ENCODE results near the gene PBX1.

- no peak for TF ChIP-seq POLR2AphosphoS5 (IDR thresholded peaks at IDR 0.05)
- TF ChIP-seq, protein P1, sequence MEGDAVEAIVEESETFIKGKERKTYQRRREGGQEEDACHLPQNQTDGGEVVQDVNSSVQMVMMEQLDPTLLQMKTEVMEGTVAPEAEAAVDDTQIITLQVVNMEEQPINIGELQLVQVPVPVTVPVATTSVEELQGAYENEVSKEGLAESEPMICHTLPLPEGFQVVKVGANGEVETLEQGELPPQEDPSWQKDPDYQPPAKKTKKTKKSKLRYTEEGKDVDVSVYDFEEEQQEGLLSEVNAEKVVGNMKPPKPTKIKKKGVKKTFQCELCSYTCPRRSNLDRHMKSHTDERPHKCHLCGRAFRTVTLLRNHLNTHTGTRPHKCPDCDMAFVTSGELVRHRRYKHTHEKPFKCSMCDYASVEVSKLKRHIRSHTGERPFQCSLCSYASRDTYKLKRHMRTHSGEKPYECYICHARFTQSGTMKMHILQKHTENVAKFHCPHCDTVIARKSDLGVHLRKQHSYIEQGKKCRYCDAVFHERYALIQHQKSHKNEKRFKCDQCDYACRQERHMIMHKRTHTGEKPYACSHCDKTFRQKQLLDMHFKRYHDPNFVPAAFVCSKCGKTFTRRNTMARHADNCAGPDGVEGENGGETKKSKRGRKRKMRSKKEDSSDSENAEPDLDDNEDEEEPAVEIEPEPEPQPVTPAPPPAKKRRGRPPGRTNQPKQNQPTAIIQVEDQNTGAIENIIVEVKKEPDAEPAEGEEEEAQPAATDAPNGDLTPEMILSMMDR (IDR thresholded peaks at IDR 0.05) = no peak
- no peak for TF ChIP-seq POLR2A (IDR thresholded peaks at IDR 0.05; ENCODE audit: low read depth)
- no peak for TF ChIP-seq EP300 (IDR thresholded peaks at IDR 0.05)
Measured at GRCh38 chr1:164654200-164654599, 95.2 kb downstream of the PBX1 start.
